HG02870 (cell line): ENCODE measurements around the gene TAX1BP1.

Experiments used
- ATAC-seq: cut with Tn5 transposase; IDR thresholded peaks from one replicate; pipeline ENCODE4 v1.9.1; 2021; ENCODE audit warnings: mild to moderate bottlenecking, moderate library complexity; ENCODE audit not compliant: unreplicated experiment

TAX1BP1 gene

GRCh38 chr7:27777662-27778061 lies 37.7 kb downstream of the TAX1BP1 start:
- ATAC-seq = no peak

DNA sequence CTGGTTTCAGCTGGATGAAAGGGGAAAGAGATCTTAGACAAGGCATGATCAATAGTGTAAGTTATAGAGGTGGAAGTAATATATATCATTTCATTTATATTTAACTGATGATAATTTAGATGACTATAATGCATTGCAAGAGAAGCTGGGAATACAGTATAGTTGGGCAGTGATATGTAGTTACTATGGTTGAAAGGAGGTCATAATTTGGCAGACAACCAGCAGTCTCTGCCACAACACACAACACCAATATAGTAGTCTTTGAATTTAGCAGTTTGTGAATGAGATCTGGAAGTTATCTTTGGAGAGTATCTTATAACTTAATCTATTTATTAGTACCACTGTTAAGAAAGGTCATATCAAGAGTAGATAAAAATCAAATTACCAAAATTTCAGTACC lies 39.9 kb downstream of the TAX1BP1 start:
- no peak for ATAC-seq

GRCh38 chr7:27781188-27781587 lies 41.2 kb downstream of the TAX1BP1 start:
- ATAC-seq = no peak

GRCh38 chr7:27782849-27783248 lies 42.9 kb downstream of the TAX1BP1 start:
- no peak for ATAC-seq

DNA sequence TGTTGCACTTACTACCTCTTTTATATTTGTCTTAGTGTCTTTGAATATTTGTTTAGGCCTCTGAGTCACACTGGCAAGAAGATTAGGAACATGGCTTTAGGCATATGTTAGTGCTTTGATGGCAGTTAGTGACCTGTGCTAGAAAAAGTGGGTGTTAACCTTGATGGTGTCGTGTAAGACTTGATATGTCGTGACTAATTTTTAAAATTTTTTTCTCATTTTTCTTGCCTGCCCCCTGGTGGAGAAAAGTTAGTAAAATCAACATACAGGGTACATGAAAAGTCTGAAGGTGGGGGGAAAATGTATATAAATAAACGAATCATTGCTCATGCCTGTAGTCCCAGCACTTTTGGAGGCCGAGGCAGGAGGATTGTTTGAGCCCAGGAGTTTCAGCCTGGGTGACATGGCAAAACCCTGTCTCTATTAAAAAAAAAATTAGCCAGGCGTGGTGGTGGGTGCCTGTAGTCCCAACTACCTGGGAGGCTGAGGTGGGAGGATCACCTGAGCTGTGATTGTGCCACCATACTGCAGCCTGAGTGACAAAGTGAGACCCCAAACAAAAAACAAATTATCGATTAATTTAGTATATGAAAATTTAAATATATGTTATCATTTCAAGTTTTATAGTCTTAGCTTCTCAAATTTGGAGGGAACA lies 44.6 kb downstream of the TAX1BP1 start:
- no peak for ATAC-seq

GRCh38 chr7:27788437-27788836 lies 48.5 kb downstream of the TAX1BP1 start:
- no peak for ATAC-seq

GRCh38 chr7:27793780-27794179 lies 53.8 kb downstream of the TAX1BP1 start:
- no peak for ATAC-seq

- ATAC-seq = no peak
These were observed 56.0 kb downstream of the TAX1BP1 start for GRCh38 chr7:27795977-27796376.

DNA sequence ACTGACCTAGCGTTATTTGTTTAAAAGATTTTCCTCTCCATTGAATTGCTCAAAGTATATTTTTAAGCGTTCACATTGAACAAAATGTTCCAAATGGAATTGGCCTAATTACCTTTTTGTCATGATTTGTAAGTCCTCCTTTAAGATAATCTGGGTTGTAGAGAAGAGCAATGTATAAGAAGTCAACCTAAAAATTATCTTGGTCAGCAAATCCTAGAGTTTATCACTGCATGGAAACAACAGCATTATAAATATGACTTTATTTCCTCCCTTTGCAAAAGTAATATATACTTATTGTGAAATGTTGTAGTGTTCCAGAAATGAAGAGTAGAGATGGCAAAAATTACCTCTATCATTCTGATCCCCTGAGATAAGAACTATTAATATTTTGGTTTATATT lies 59.2 kb downstream of the TAX1BP1 start:
- no peak for ATAC-seq

- no peak for ATAC-seq
These were observed 63.0 kb downstream of the TAX1BP1 start for GRCh38 chr7:27802999-27803398.

GRCh38 chr7:27804139-27804538 lies 64.2 kb downstream of the TAX1BP1 start:
- no peak for ATAC-seq

- ATAC-seq = no peak
These were observed 68.7 kb downstream of the TAX1BP1 start for GRCh38 chr7:27808626-27809025.

GRCh38 chr7:27810186-27810585 lies 70.2 kb downstream of the TAX1BP1 start:
- no peak for ATAC-seq

DNA sequence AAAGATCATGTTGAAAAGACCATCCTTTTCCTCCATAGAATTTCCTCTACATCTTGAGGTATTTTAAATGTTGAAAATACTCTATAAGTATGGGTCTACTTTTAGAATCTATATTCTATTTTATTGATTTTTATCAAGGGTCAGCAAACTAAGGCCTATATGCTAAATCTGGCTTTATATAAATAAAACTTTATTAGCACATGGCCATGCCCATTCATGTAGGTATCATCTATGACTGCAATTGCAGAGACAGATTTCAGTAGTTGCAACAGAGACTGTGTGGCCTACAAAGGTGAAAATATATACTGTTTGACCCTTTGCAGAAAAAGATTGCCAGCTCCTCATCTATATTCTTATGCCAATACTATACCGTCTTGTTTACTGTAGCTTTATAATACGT lies 72.7 kb downstream of the TAX1BP1 start:
- ATAC-seq = no peak

DNA sequence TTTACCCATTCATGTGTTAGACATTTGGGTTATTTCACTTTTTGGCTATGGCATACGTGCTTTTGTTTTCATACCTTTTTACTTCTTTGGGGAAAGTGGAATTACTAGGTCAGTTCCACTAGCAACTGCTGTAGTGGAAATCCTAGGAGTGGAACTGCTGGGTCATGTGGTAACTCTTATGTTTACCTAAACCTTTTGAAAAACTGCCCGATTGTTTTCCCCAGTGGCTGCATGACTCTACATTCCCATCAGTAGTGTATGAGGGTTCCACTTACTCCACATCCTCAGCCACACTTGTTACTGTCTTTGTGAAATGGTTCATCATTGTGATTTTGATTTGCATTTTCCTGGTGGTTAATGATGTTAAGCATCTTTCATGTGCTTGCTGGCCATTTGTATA lies 82.3 kb downstream of the TAX1BP1 start:
- no peak for ATAC-seq

GRCh38 chr7:27825891-27826290 lies 85.9 kb downstream of the TAX1BP1 start:
- no peak for ATAC-seq

DNA sequence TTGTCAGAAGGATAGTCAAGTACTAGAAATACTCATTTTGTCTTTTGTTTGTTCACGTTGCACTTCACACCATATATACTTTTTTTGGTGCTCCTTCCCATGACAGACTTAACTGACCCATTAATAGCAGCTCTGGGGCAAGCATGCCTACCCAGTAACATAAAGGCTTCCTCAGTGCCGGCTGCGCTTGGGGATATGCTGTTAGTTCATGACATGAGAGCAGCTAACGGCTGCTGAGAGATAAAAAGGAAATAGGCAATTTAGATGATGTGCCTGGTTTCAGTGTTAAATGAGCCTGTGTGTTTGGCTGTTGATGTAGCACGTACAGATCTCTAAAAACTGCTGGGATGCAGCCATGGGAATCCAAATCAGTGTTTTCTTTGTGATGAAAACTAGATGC lies 86.4 kb downstream of the TAX1BP1 start:
- ATAC-seq = no peak

- ATAC-seq = no peak
These were observed 94.4 kb downstream of the TAX1BP1 start for GRCh38 chr7:27834179-27834921.

GRCh38 chr7:27835376-27835775 lies 95.4 kb downstream of the TAX1BP1 start:
- ATAC-seq = no peak

GRCh38 chr7:27836536-27836935 lies 96.6 kb downstream of the TAX1BP1 start:
- no peak for ATAC-seq

DNA sequence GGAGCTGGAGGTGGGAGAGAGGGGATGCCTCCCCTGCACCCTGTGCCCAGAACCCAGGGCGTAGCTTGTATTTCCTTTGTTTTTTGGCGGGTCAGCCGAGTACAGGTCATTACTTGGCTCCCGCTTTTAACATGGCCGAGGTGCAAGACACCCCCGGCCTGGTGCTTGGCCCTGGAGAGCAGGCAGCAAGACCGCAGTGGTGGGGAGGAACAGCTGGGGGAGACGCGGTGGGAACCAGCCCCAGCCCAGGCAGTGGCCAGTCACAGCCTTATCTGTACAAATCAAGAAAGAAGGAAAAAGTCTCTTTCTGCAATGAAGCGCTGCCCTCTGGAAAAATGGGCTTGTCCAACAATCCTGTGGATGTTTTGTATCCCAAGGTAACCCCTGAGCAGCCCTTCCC lies 99.1 kb downstream of the TAX1BP1 start:
- ATAC-seq = no peak

DNA sequence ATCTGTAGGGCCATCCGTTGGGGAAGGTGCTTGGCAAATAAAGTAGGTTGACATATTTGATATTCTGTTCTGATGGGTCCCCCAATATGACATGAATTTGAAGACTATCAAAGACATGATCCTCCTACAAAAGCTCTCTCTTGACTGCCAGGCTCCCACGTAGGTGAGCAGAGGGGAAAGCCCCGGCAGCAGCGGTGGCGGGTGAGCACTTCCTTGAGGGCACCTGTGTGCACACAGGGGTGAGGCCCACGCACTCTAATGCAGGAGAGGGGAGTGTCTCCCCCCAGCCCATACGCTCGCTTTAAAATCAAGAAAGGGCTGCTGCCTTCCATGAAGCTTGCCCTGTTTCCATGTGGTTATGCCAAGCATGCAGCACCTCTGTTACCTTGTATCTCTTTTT lies 100.4 kb downstream of the TAX1BP1 start:
- ATAC-seq = no peak
